Lung (tissue), 12 donors: Measurements from ENCODE around the gene DENND1B. TPM values are rescaled to one million over a fixed set of nuclear protein-coding genes. Genes with fewer than 3 reads are reported as not detected.
A peak's percentile ranks its signal among the peaks of the same experiment; 100 is the strongest.

Experiments used
- ATAC-seq: fragments of 200-7000 bp; cut with Tn5 transposase; one replicate; pipeline ENCODE4 v1.9.1; 2020; ENCODE audit warnings: moderate number of reproducible peaks; ENCODE audit not compliant: insufficient read depth, low FRiP score
- DNase-seq, 3 donors: peaks; one replicate each; pipeline ENCODE4 v3.0.0-alpha.2; 2013 to 2017
- H3K27ac ChIP-seq, 2 donors: one replicate each; pipeline ENCODE4 v1.5.1; 2013; ENCODE audit warnings: mild to moderate bottlenecking in 2 of 2, moderate library complexity in 2 of 2, control low read depth in 1 of 2, inconsistent platforms in 1 of 2, low read depth in 1 of 2, low read length in 1 of 2
- H3K27me3 ChIP-seq, 3 donors: one replicate each; pipeline ENCODE4 v1.5.1; 2013; ENCODE audit warnings: low read length in 2 of 3; ENCODE audit not compliant: control insufficient read depth in 3 of 3, insufficient read depth in 3 of 3
- H3K36me3 ChIP-seq, 4 donors: one replicate each; pipeline ENCODE4 v1.5.1; 2013; ENCODE audit warnings: low read length in 4 of 4, mild to moderate bottlenecking in 1 of 4, moderate library complexity in 1 of 4; ENCODE audit not compliant: control insufficient read depth in 4 of 4, insufficient read depth in 4 of 4
- H3K4me1 ChIP-seq, 5 donors: one replicate each; pipeline ENCODE4 v1.5.1; 2013; ENCODE audit warnings: low read length in 5 of 5, mild to moderate bottlenecking in 2 of 5, moderate library complexity in 1 of 5; ENCODE audit not compliant: control insufficient read depth in 5 of 5, insufficient read depth in 5 of 5
- H3K4me3 ChIP-seq: one replicate; pipeline ENCODE4 v1.5.1; 2013; ENCODE audit warnings: mild to moderate bottlenecking, control low read depth, moderate library complexity
- H3K9ac ChIP-seq, 2 donors: one replicate each; pipeline ENCODE4 v1.5.1; 2013; ENCODE audit warnings: low read length in 2 of 2, control low read depth in 1 of 2; ENCODE audit not compliant: insufficient read depth in 1 of 2
- H3K9me3 ChIP-seq, 4 donors: one replicate each; pipeline ENCODE4 v1.5.1; 2013; ENCODE audit warnings: low read length in 3 of 4, mild to moderate bottlenecking in 1 of 4, moderate library complexity in 1 of 4; ENCODE audit not compliant: control insufficient read depth in 4 of 4, insufficient read depth in 3 of 4
- CTCF ChIP-seq: IDR thresholded peaks from 2 replicates; pipeline ENCODE4 v1.5.1; 2012; ENCODE audit warnings: mild to moderate bottlenecking; ENCODE audit errors: control extremely low read depth, extremely low read depth
- WGBS, 2 donors: extraction: QIAGEN DNeasy Blood & Tissue Kit; methylation state at CpG; one replicate each; pipeline ENCODE4 v1.1.7; 2013; 5-methylcytosine and 5-hydroxymethylcytosine counted together
- polyA plus RNA-seq, 2 donors: library from polyadenylated mRNA; stranded (reverse); fragments of 200-250 nt; gene quantifications; one replicate each; pipeline ENCODE4 v1.2.1, GENCODE V29; 2013
- total RNA-seq, 2 donors: library from RNA; depleted of rRNA in 1 of 2; stranded (reverse); fragments of >200 nt in 1 of 2; gene quantifications; one replicate each; pipeline ENCODE4 v1.2.1, GENCODE V29; 2014 to 2021
- donor health status: control.
- donor health status: control.
- donor health status: Bipolar disorder and iron deficiency.
- donor health status: healthy.
- donor health status: DM: yes; HTN: yes; CAD: no.

Gene DENND1B
- total and polyA plus RNA-seq, 4 donors = 2.7 to 41.0 (median 10.1) TPM

- no peak for ATAC-seq
- no peak overlapping the region for H3K27ac ChIP-seq
- 90 to 97% methylated on average over 2 of the region's 2 CpGs for WGBS, 2 donors
- H3K9me3 ChIP-seq = peaks cover 0 to 5% (median 4%) of the 10 kb centered on the region in 4 donors
- H3K4me1 ChIP-seq = peaks cover 0 to 28% (median 3%) of the 10 kb centered on the region in 5 donors
- no peak for TF ChIP-seq CTCF
- H3K36me3 ChIP-seq = peaks cover 0 to 5% (median 1%) of the 10 kb centered on the region in 4 donors
- H3K27me3 ChIP-seq = no peaks in the 10 kb centered on the region
- H3K9ac ChIP-seq = no peak overlapping the region
- no peak for DNase-seq
- no peak overlapping the region for H3K4me3 ChIP-seq
Measured at GRCh38 chr1:197686231-197686630, 89.0 kb downstream of the DENND1B start.

- ATAC-seq = no peak
- 23 to 56% methylated on average over 1 of the region's 1 CpG for WGBS, 2 donors
Measured at GRCh38 chr1:197685785-197686184, 89.5 kb downstream of the DENND1B start.

GRCh38 chr1:197683895-197684553 lies 91.3 kb downstream of the DENND1B start:
- H3K27me3 ChIP-seq = no peaks in the 10 kb centered on the region
- 78 to 94% methylated on average over 6 of the region's 6 CpGs for WGBS, 2 donors
- no peak overlapping the region for H3K4me3 ChIP-seq
- peaks cover 0 to 28% (median 3%) of the 10 kb centered on the region in 5 donors for H3K4me1 ChIP-seq
- DNase-seq (no peak), ATAC-seq (no peak)
- peaks cover 0 to 5% (median 0%) of the 10 kb centered on the region in 4 donors for H3K36me3 ChIP-seq
- peaks cover 0 to 5% (median 2%) of the 10 kb centered on the region in 4 donors for H3K9me3 ChIP-seq
- H3K27ac ChIP-seq = no peak overlapping the region
- no peak for TF ChIP-seq CTCF
- H3K9ac ChIP-seq = no peak overlapping the region

More at GRCh38 chr1:197685785-197686184, 89.5 kb downstream of the DENND1B start:
- H3K36me3 ChIP-seq = peaks cover 0 to 5% (median 1%) of the 10 kb centered on the region in 4 donors
- DNase-seq = peak in 2 of 3 donors; percentile 63 to 67
- H3K27ac ChIP-seq = no peak overlapping the region
- TF ChIP-seq CTCF = no peak
- H3K4me3 ChIP-seq = no peak overlapping the region
- H3K9me3 ChIP-seq = peaks cover 0 to 5% (median 4%) of the 10 kb centered on the region in 4 donors
- no peak overlapping the region for H3K9ac ChIP-seq
- H3K27me3 ChIP-seq = no peaks in the 10 kb centered on the region
- H3K4me1 ChIP-seq = peaks cover 0 to 28% (median 3%) of the 10 kb centered on the region in 5 donors
